ENCODE measurements around the gene PTGER4. TPM values are rescaled to one million over a fixed set of nuclear protein-coding genes. Genes with fewer than 3 reads are reported as not detected.

PTGER4 gene
- total and polyA plus RNA-seq, 2 of the 8 experiments (the other 6 are each of a cell fraction or from before 2014, with no cell fraction given), result 0.76 to 1.2 TPM

DNA sequence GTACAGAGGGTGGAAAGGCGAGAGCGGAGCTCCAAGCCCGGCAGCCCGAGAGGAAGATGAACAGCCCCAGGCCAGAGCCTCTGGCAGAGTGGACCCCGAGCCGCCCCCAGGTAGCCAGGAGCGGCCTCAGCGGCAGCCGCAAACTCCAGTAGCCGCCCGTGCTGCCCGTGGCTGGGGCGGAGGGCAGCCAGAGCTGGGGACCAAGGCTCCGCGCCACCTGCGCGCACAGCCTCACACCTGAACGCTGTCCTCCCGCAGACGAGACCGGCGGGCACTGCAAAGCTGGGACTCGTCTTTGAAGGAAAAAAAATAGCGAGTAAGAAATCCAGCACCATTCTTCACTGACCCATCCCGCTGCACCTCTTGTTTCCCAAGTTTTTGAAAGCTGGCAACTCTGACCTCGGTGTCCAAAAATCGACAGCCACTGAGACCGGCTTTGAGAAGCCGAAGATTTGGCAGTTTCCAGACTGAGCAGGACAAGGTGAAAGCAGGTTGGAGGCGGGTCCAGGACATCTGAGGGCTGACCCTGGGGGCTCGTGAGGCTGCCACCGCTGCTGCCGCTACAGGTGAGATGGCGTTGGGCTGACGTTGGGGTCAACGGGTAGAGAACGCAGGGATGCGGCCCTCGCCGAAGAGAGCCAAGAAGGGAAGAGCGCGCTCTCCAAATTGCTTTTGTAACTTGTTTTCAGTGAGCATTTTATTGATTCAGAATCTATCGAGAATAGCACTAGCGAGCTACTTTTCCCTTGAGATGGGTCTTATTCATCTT is at the start of gene PTGER4 (continued):
- TF ChIP-seq SP2 (IDR thresholded peaks at IDR 0.05; ENCODE audit: low read length), result no peak
- TF ChIP-seq NANOG (IDR thresholded peaks at IDR 0.05; ENCODE audit: insufficient read depth, low read depth, low read length, poor library complexity, severe bottlenecking), result no peak
- TF ChIP-seq, protein P1, sequence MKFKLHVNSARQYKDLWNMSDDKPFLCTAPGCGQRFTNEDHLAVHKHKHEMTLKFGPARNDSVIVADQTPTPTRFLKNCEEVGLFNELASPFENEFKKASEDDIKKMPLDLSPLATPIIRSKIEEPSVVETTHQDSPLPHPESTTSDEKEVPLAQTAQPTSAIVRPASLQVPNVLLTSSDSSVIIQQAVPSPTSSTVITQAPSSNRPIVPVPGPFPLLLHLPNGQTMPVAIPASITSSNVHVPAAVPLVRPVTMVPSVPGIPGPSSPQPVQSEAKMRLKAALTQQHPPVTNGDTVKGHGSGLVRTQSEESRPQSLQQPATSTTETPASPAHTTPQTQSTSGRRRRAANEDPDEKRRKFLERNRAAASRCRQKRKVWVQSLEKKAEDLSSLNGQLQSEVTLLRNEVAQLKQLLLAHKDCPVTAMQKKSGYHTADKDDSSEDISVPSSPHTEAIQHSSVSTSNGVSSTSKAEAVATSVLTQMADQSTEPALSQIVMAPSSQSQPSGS (IDR thresholded peaks at IDR 0.05; ENCODE audit: low read length), result no peak
- TF ChIP-seq TBP (IDR thresholded peaks at IDR 0.05; ENCODE audit: low read depth, low read length), result peak; percentile 59; the same call in 1 of the 2 replicates
- TF ChIP-seq, protein P2, sequence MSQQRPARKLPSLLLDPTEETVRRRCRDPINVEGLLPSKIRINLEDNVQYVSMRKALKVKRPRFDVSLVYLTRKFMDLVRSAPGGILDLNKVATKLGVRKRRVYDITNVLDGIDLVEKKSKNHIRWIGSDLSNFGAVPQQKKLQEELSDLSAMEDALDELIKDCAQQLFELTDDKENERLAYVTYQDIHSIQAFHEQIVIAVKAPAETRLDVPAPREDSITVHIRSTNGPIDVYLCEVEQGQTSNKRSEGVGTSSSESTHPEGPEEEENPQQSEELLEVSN (IDR thresholded peaks at IDR 0.05), result peak; percentile 91
- TF ChIP-seq TAF7 (optimal IDR thresholded peaks at IDR 0.05; ENCODE audit: borderline replicate concordance, low read depth, low read length), result peak; percentile 12
- TF ChIP-seq POLR2A (IDR thresholded peaks at IDR 0.05; ENCODE audit: control extremely low read depth in 1 of 2, low read depth in 2 of 2, low read length in 2 of 2), result peak in 1 of 2 experiments; percentile 39; a peak in 1 of 3 replicates
- peak; percentile 20 for TF ChIP-seq EZH2 (IDR thresholded peaks at IDR 0.05; ENCODE audit: low read depth, low read length, severe bottlenecking)
- TF ChIP-seq CHD2 (IDR thresholded peaks at IDR 0.05; ENCODE audit: low read length), result no peak
- TF ChIP-seq CHD1 (IDR thresholded peaks at IDR 0.05; ENCODE audit: low read depth, low read length), result no peak
- TF ChIP-seq HDAC6 (IDR thresholded peaks at IDR 0.05; ENCODE audit: low read depth, low read length), result no peak
- no peak for TF ChIP-seq JUN (IDR thresholded peaks at IDR 0.05; ENCODE audit: low read depth, low read length)
- TF ChIP-seq PHF8 (conservative IDR thresholded peaks at IDR 0.05; ENCODE audit: low read depth, low read length), result 0 out of 2 replicates have a peak, but pooled peaks have one; percentile 42
- TF ChIP-seq POLR2AphosphoS5 (IDR thresholded peaks at IDR 0.05; ENCODE audit: low read depth, low read length), result no peak
- TF ChIP-seq TEAD4 (IDR thresholded peaks at IDR 0.05; ENCODE audit: low read depth, low read length), result no peak
- no peak for TF ChIP-seq CREB1 (IDR thresholded peaks at IDR 0.05)
- TF ChIP-seq, protein P3, sequence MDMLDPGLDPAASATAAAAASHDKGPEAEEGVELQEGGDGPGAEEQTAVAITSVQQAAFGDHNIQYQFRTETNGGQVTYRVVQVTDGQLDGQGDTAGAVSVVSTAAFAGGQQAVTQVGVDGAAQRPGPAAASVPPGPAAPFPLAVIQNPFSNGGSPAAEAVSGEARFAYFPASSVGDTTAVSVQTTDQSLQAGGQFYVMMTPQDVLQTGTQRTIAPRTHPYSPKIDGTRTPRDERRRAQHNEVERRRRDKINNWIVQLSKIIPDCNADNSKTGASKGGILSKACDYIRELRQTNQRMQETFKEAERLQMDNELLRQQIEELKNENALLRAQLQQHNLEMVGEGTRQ (IDR thresholded peaks at IDR 0.05; ENCODE audit: low read length), result no peak
- no peak for TF ChIP-seq RAD21 (IDR thresholded peaks at IDR 0.05 in 1 of 2, conservative IDR thresholded peaks at IDR 0.05 in 1 of 2; ENCODE audit: low read depth in 2 of 2, low read length in 2 of 2)
- no peak for TF ChIP-seq EP300 (IDR thresholded peaks at IDR 0.05; ENCODE audit: borderline replicate concordance in 1 of 2, low read depth in 2 of 2, low read length in 2 of 2)
- no peak for TF ChIP-seq NRF1 (IDR thresholded peaks at IDR 0.05; ENCODE audit: low read depth, low read length)
